GM04503 (cell line): ENCODE results near the gene AMBP.

Experiments used
- DNase-seq: peaks from one replicate; pipeline ENCODE4 v3.0.0-alpha.2; 2012; ENCODE audit warnings: low read depth

AMBP gene

GRCh38 chr9:114078021-114078780 is at the start of gene AMBP:
TSS of gene AMBP (minus strand) at chr9:114078300. CDS start at chr9:114078209, 91 bp downstream.
- DNase-seq, result no peak

- no peak for DNase-seq
Measured at GRCh38 chr9:114126247-114127060, 48.4 kb upstream of the AMBP start.

GRCh38 chr9:114125476-114126013 is 47.4 kb upstream of the AMBP start:
- no peak for DNase-seq

GRCh38 chr9:114124666-114125475 is 46.8 kb upstream of the AMBP start:
- DNase-seq, result no peak

GRCh38 chr9:114124138-114124537 is 46.0 kb upstream of the AMBP start:
- no peak for DNase-seq

GRCh38 chr9:114123031-114123977 is 45.2 kb upstream of the AMBP start:
- DNase-seq, result no peak

- DNase-seq, result no peak
Measured at GRCh38 chr9:114122136-114123027, 44.3 kb upstream of the AMBP start.

GRCh38 chr9:114121227-114122135 is 43.4 kb upstream of the AMBP start:
- DNase-seq, result no peak

- DNase-seq, result no peak
Measured at GRCh38 chr9:114120192-114121014, 42.3 kb upstream of the AMBP start.

GRCh38 chr9:114119242-114120191 is 41.4 kb upstream of the AMBP start:
- DNase-seq, result no peak

GRCh38 chr9:114117996-114118830 is 40.1 kb upstream of the AMBP start:
- no peak for DNase-seq

GRCh38 chr9:114117614-114117995 is 39.5 kb upstream of the AMBP start:
- no peak for DNase-seq

GRCh38 chr9:114116126-114116747 is 38.1 kb upstream of the AMBP start:
- no peak for DNase-seq

GRCh38 chr9:114115654-114116125 is 37.6 kb upstream of the AMBP start:
- DNase-seq, result no peak

GRCh38 chr9:114114364-114114763 is 36.3 kb upstream of the AMBP start:
- no peak for DNase-seq
